ENCODE results near the gene URI1.
A peak's percentile ranks its signal among the peaks of the same experiment; 100 is the strongest.
"Not testable (repeated sequence)": the region's sequence is repeated elsewhere in the genome, so short reads cannot be mapped to it uniquely, and the experiment has no call there.

URI1 gene

DNA sequence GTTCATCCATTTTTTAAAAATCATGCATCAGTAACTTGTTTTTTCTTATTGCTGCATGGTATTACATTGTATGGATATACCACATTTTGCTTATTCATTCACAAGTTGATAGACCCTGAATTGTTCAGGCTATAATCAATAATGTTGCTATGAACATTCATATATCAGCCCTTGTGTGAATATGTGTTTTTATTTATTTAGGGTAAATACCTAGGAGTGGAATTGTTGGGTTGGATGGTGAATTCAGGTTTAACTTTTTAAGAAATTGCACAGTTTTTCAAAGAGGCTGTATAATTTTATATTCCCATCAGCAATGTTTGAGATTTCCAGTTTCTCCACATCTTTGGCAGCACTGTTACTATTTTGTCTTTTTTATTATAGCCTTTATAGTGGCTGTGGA, 82.1 kb downstream of the URI1 start:
- no peak for DNase-seq (ENCODE audit: low spot score)

DNA sequence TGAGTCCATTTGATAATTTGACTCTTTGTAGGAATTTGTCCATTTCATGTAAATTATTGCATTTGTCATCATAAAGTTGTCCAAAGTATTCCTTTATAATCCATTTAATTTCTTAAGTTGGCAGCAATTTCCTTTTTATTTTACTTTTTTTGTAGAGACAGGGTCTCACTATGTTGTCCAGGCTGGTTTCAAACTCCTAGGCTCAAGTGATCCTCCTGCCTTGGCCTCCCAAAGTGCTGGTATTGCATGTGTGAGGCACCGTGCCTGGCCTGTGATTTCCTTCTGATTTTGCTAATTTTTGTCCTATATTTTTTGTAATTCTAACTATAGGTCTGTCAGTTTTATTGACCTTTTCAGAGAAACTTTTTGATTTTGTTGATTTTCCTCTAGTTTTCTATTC, 84.9 kb downstream of the URI1 start:
- DNase-seq (ENCODE audit: low spot score) = no peak

DNA sequence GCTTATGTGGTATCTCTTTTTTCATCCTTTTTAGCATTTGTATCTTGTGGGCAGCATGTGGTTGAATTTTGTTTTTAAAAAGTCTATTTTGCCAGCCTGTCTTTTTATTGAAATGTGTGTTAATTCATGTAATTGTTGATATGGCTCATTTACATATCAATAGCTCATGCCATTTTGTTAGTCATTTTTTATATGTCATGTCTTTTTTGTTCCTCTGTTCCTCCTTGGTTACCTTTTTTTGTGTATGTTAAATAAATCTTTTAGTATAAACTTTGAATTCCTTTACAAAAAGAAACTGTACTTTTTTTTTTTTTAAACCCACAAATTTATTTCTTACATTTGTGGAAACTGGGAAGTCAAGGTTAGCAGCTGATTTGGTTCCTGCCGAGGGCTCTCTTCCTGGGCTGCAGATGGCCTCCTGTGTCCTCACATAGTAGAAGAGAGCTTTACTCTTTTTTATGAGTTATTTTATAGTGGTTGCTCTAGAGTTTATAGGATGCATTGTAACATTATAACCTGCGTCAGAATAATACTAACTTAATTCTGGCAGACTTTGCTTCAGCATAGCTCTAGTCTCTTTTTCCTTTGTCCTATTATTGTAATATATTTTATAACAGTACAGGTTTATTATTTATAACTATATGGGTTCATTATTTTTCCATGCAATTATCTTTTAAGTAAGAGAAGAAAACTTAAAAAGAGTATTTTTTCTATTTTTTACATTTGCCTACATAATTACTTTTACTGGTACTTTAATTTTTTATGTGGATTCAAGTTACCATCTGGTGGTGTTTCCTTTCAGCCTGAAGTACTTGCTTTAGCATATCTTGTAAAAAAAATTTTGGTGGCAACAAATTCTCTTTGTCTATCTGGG, 86.3 kb downstream of the URI1 start:
- DNase-seq (ENCODE audit: low spot score) = no peak

DNA sequence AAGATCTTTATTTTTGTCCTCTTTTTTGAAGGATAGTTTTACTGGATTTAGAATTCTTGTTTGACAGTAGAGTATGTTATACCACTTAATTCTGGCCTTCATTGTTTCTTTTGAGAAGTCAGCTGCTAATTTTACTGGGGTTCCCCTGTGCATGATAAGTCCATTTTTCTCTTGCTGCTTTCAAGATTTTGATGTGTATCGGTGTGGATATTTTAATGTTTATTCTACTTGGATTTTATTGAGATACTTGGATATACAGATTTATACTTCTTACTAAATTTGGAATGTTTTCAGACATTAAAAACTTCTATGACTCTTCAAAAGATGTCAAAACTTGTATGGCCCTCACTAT, 86.9 kb downstream of the URI1 start:
- no peak for DNase-seq (ENCODE audit: low spot score)

DNA sequence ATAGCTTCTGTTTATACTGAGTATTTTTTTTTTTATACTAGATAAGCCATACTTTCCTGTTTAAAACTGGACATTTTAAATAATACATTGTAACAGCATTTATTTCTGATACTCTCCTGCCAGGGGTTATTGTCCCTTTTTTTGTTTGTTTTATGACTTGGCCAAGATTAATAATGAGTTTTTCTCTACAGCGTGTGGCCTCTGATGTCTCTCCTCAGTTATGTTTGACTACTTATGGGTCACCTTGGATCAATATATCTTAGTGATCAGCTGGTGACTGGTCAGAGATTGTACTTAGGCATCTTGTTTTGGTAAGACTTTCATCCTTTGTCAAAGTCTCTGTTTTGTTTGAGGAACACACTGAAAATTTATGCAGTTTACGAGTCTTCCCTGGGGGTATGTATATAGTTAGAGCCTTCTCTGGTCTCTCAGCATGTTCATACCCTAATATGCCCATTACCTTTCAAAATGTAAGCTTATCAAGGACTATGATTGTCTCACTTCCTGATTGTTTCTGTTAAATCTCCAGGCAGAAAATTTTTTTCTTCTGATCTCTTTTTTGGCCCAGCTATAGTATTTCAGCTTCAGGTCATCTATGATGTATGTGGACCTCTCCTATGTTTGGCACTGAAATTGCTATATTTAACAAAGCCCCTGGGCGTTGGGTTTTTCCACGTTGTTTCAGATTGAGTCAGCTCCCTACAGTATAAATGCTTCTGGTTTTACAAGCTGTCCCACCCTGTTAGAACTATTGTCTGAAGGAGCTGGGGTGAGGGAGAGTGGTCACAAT, 87.9 kb downstream of the URI1 start:
- DNase-seq (ENCODE audit: low spot score) = no peak

- DNase-seq (ENCODE audit: low spot score) = no peak
Measured at GRCh38 chr19:30034321-30034720, 92.3 kb downstream of the URI1 start.

DNA sequence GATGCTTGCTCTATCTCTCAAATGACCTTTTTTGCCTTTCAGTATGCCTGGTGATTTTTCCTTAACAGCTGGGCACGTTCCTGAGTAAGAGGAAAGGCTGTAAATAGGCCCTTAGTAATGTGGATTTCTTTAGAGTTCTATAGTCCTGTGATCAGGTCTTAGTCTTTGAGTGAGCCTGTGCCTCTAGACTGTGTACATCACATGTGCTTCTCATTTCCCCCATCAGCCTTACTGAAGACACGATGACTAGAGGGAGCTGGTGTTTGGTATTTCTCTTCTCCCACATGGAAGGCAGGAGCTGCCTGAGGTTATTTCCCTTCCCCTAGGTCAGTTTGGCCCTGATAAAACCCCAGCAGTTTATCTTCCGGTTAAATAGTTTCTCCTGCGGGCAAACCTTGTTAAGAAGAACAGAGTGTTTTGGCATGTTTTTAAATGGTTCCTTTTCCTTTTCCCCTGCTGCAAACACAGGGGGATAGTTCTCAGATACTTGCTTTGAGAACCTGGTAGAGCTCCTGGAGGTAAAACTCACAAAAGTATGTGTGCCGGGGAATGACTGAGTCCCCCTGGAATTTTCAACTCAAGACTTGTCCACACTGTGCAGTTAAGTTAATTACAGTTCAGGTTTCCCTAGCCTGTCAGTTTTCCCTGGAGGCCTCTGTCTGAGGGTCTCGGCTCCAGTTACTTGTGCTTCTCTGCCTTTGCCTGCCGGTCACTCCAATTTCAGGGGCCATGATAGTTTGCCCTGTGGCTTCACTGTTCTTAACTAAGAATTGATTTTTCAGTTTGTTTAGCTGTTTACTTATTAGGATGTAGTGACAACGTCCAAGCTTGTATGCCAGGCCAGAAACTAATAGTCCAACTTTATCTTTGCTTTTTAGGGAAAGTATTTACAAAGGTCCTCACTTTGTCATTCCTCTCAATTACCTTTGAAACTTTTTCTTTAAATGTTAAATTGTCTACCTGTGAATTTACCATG, 94.4 kb downstream of the URI1 start:
- no peak for DNase-seq (ENCODE audit: low spot score)

DNA sequence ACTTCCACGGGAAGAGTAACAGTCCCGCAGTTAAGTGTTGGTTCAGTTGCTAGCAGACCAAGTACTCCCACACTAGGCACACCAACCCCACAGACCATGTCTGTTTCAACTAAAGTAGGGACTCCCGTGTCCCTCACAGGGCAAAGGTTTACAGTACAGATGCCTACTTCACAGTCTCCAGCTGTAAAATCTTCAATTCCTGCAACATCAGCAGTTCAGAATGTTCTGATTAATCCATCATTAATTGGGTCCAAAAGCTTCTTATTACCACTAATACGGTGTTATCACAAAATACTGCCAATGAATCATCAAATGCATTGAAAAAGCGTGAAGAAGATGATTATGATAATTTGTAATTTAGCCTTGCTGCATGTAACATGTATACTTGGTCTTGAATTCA, 95.8 kb downstream of the URI1 start:
- no peak for DNase-seq (ENCODE audit: low spot score)

DNA sequence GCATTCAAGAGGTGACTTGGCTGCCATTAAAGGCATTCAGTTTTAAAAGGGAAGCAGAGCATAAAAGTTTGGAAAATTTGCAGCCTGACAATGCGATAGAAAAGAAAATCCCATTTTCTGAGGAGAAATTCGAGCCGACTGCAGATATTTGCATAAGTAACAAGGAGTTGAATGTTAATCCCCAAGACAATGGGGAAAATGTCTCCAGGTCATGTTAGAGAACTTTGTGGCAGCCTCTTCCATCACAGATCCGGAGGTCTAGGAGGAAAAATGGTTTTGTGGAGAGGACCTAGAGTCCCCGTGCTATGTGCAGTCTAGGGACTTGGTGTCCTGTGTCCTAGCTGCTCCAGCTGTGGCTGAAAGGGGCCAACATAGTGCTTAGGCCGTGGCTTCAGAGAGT, 99.9 kb downstream of the URI1 start:
- not testable (repeated sequence) for DNase-seq (ENCODE audit: low spot score)

DNA sequence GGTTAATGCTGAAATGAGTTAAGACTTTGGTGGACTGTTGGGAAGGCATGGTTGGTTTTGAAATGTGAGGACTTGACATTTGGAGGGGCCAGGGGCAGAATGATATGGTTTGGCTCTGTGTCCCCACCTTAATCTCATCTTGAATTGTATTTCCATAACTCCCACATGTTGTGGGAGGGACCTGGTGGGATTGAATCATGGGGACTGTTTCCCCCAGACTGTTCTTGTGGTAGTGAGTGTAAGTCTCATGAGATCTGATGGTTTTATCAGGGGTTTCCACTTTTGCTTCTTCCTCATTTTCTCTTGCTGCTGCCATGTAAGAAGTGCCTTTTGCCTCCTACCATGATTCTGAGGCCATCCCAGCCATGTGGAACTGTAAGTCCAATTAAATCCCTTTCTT, 101.0 kb downstream of the URI1 start:
- not testable (repeated sequence) for DNase-seq (ENCODE audit: low spot score)

GRCh38 chr19:30044273-30045248, 102.5 kb downstream of the URI1 start:
- DNase-seq (ENCODE audit: low spot score) = no peak

DNA sequence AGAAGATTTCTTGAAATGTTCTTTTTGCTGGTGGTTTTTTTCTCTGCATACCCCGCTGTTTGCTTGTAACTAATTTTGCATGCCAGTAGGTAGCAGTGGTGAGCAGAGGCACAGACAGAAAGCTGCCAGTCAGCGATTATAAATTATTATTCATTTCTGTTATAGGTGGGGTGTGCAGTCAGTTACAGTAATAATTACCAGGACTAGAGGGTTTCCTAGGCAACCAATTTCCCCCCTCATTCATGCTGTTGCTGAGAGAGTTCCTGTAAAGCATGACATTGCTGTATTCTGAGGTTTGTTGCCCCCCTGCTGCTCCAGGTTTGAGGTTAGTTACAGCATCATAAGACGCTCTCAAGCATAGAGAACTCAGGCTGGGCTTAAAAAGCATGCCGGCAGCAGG, 104.5 kb downstream of the URI1 start:
- peak; percentile 78 for DNase-seq (ENCODE audit: low spot score)

DNA sequence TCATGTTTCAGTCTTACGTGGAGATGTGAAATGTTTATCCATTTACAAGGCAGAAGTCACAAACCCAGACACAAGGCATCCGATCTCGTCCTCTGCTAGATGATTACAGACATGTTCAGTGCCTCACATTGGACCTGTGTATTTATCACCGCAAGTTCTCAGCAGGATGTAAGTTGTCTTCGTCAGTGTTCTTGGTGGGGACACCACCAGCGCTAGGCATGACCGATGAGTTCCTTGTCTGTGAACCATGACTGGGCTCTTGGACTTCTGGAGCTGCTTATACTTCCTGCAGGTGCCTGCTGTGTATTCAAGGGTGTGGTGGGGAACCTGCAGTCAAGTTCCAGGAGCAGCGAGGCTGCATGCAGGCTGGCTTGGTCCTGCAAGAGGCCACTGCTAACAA, 105.4 kb downstream of the URI1 start:
- no peak for DNase-seq (ENCODE audit: low spot score)

DNA sequence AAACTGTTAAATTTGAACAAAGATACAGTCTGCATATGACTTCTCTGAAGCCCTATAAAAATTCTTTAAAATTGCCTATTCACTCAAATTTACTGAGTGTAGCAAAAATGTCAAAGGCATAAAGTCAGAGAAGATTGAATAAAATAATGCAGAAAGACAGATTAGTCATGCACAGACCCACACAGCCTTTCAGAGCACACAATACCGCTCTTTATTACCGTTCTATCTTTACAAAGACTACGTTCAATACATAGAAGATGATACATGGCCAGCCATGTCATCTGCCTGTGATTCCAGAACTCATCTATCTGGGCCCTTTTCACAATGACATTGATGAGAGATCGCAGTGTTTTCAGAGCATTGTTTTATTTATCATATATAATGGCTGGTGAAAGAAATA, 107.2 kb downstream of the URI1 start:
- DNase-seq (ENCODE audit: low spot score) = peak; percentile 80

- no peak for DNase-seq (ENCODE audit: low spot score)
Measured at GRCh38 chr19:30049846-30050667, 108.0 kb downstream of the URI1 start.

DNA sequence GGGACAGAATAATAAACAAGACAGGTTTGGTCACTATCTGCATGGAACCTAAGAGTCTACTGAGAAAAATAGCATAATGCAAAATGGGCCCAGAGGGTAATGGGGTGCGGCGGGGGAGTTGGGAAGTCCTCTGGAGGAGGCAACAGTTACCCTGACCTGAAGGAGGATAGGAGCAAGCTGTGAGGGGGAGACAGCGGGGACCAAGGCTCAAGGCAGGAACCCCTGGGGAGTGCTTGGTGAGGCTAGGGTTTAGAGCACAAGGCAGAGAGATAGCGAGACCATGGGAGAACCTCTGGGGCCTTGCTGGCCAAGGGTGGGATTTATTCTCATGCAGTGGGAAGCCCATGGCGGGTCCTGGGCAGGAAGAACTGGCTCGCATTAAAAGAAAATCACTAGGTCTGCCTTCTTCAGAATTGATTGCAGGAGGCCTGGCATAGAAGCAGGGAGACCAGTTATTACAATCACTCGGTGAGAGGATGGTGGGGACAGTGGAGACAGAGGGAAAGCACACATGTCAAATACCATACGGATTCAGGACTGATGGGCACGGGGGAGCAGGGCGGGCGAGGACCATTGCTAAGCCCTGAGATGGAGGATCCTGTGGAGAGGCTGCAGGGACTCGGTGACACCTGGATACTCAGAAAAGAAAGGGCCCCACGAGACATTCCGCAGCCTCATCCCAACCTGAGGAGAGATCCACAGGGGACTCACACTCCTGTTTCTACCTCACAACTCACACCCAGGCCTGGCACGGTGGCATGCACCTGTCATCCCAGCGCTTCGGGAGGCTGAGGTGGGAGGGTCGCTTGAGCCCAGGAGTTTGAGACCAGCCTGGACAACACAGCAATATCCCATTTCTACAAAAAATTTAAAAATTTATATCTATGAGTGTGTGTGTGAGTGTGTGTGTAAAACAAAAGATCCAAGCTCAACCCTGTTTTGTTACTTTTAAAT, 110.4 kb downstream of the URI1 start:
- no peak for DNase-seq (ENCODE audit: low spot score)

DNA sequence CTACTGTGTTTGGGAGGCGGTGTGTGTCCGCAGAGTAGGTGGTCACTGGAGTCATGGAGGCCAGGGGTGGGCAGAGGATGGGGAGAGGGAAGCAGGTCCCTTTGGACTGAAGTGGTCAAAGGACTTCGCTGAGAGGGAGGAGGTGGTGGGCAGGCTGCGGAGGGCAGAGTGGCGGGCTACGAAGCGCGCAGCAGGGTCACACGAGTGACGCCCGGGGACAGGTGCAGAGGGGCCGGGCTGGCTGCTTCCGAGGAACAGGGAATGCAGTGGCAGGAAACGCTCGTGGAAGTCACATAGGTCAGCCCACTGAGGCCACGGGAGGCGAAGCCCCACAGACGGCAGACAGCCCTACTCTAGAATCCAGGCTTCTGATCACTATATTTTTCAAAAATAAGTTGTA, 111.5 kb downstream of the URI1 start:
- no peak for DNase-seq (ENCODE audit: low spot score)

DNA sequence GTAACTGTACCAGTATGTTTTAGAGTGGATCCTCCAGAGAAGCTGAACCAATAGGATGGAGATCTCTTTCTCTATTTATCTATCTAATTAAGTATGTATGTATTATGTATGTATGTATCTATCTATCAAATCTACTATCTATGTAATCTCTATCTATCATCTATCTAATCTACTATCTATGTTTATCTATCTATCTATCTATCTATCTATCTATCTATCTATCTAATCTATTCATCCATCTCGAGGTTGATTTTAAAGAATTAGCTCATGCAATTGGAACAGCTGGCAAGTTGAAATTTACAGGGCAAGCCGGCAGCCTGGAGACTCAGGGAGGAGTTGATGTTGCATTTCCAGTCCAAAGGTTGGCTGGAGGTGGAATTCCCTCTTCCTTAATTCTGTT, 112.2 kb downstream of the URI1 start:
- no peak for DNase-seq (ENCODE audit: low spot score)

DNA sequence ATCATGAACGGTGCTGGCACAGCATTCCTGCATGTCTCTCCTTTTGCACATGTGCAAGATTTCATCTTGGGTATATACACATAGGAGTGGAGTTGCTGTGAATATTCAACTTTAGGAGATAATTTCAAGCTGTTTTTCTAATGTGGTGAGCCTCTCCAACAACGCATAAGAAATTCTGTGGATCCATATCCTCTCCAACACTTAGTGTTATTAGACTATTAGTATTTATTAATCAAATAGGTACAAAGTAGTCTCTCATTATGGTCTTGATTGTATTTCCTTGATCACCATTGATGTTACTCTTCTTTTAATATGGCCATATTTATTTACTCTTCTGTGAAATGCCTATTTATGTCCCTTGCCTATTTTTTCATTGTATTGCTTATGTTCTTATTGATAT, 114.5 kb downstream of the URI1 start:
- no peak for DNase-seq (ENCODE audit: low spot score)

All from Ammon's horn (tissue), 1 donor.